ENCODE data around the gene LAMA3. TPM values are rescaled to one million over a fixed set of nuclear protein-coding genes. Genes with fewer than 3 reads are reported as not detected.

LAMA3 gene
- total and polyA plus RNA-seq, 2 of the 13 experiments (the other 11 are each of a cell fraction or from before 2014, with no cell fraction given) = 0.45 to 2.2 TPM

- no peak for TF ChIP-seq ZNF496 (CRISPR knock-in tag; IDR thresholded peaks at IDR 0.05; ENCODE audit: insufficient replicate concordance)
- TF ChIP-seq THYN1 (CRISPR knock-in tag; IDR thresholded peaks at IDR 0.05; ENCODE audit: borderline replicate concordance, low read depth) = no peak
- TF ChIP-seq BATF2 (CRISPR knock-in tag; IDR thresholded peaks at IDR 0.05) = no peak
- no peak for TF ChIP-seq ISX (CRISPR knock-in tag; conservative IDR thresholded peaks at IDR 0.05)
- TF ChIP-seq NFIB (CRISPR knock-in tag; IDR thresholded peaks at IDR 0.05; ENCODE audit: borderline replicate concordance) = no peak
- no peak for TF ChIP-seq TCF7L2 (IDR thresholded peaks at IDR 0.05; ENCODE audit: low read depth, low read length)
- no peak for TF ChIP-seq JARID2 (CRISPR knock-in tag; IDR thresholded peaks at IDR 0.05; ENCODE audit: insufficient replicate concordance)
- no peak for TF ChIP-seq DNMT3B (CRISPR knock-in tag; conservative IDR thresholded peaks at IDR 0.05)
- TF ChIP-seq ETS1 (CRISPR knock-in tag; IDR thresholded peaks at IDR 0.05) = no peak
- no peak for TF ChIP-seq DBP (CRISPR knock-in tag; IDR thresholded peaks at IDR 0.05; ENCODE audit: not compliant biosample characterization)
- no peak for TF ChIP-seq ZNF710 (CRISPR knock-in tag; IDR thresholded peaks at IDR 0.05; ENCODE audit: borderline replicate concordance)
- TF ChIP-seq ZNF431 (CRISPR knock-in tag; IDR thresholded peaks at IDR 0.05; ENCODE audit: borderline replicate concordance, low read depth) = no peak
- no peak for TF ChIP-seq MIER3 (CRISPR knock-in tag; IDR thresholded peaks at IDR 0.05; ENCODE audit: borderline replicate concordance)
- TF ChIP-seq RFX1 (IDR thresholded peaks at IDR 0.05) = no peak
- TF ChIP-seq ZNF670 (CRISPR knock-in tag; IDR thresholded peaks at IDR 0.05; ENCODE audit: borderline replicate concordance) = no peak
- no peak overlapping the region for H3K4me3 ChIP-seq (replicated peaks in 1 of 3; ENCODE audit: insufficient read depth in 1 of 3, low read depth in 2 of 3, low read length in 3 of 3)
- no peaks in the 10 kb centered on the region for H3K27me3 ChIP-seq (ENCODE audit: control insufficient read depth in 1 of 2, insufficient read depth in 2 of 2, low read length in 2 of 2)
- no peak overlapping the region for H3K4me2 ChIP-seq (ENCODE audit: low read depth, low read length)
- WGBS (ENCODE audit: low lambda C conversion rate) = 4% methylated on average over 1 of the region's 1 CpG
- no peaks in the 10 kb centered on the region for H3K79me2 ChIP-seq (ENCODE audit: insufficient read depth, low read length)
- FAIRE-seq (no peak), DNase-seq (ENCODE audit: low spot score) (no peak), ATAC-seq (no peak)
- CTCF ChIA-PET (ENCODE audit: low intra/inter-chr PET ratio, low total read pairs) = no interaction called here
- in situ Hi-C loops (cut with HindIII; ENCODE audit: extremely low pct_ligation_motif_present, low pct_unique_long_range_greater_than_20kb) = no loop called here
- POLR2A ChIA-PET = no interaction called here
- no peak overlapping the region for H3K9ac ChIP-seq (ENCODE audit: insufficient read depth, low read depth, low read length)
- H3K27ac ChIP-seq (ENCODE audit: extremely low read length, insufficient read depth, low read length) = no peak overlapping the region
- H2AFZ ChIP-seq (ENCODE audit: low read length) = no peak overlapping the region
- no peaks in the 10 kb centered on the region for H3K36me3 ChIP-seq (replicated peaks in 1 of 2; ENCODE audit: control insufficient read depth in 1 of 2, insufficient read depth in 2 of 2, low read length in 2 of 2)
- H3K4me1 ChIP-seq (ENCODE audit: insufficient read depth, low read length) = peaks cover 21% of the 10 kb centered on the region
- H3K9me3 ChIP-seq (ENCODE audit: low read length) = no peaks in the 10 kb centered on the region
- no peaks in the 10 kb centered on the region for H4K20me1 ChIP-seq (ENCODE audit: insufficient read depth, low read length)
- intact Hi-C loops (cut with micrococcal nuclease; ENCODE audit: unreplicated experiment) = no loop called here
- no TSS peak for BruUV-seq (replicated peaks)
These were observed 159.9 kb downstream of the LAMA3 start for GRCh38 chr18:23849141-23849540.
